OCI-LY7 (cell line): ENCODE results near the gene GTPBP8.

Source experiments
- CTCF ChIP-seq: fragments of 200-600 bp; sonication (generic); conservative IDR thresholded peaks from 2 replicates; pipeline ENCODE4 v1.5.1; 2014; ENCODE audit warnings: mild to moderate bottlenecking, antibody characterized with exemption, low read length, moderate library complexity, mixed read lengths
- EZH2phosphoT487 ChIP-seq: fragments of 200-600 bp; sonication (generic); IDR thresholded peaks from 2 replicates; pipeline ENCODE4 v1.6.1; 2018; ENCODE audit warnings: low read depth, borderline replicate concordance, mild to moderate bottlenecking, mixed run types, antibody characterized with exemption, low read length, moderate library complexity, mixed read lengths

GRCh38 chr3:112967425-112967824 is 23.4 kb upstream of the GTPBP8 start:
- TF ChIP-seq CTCF, result no peak
- TF ChIP-seq EZH2phosphoT487, result no peak
